Measurements from ENCODE around the gene RRN3. TPM values are rescaled to one million over a fixed set of nuclear protein-coding genes. Genes with fewer than 3 reads are reported as not detected.
"Not testable (repeated sequence)": the region's sequence is repeated elsewhere in the genome, so short reads cannot be mapped to it uniquely, and the experiment has no call there.

The RRN3 gene
- polyA plus RNA-seq, 4 donors = 12.5 to 37.9 (median 15.8) TPM

DNA sequence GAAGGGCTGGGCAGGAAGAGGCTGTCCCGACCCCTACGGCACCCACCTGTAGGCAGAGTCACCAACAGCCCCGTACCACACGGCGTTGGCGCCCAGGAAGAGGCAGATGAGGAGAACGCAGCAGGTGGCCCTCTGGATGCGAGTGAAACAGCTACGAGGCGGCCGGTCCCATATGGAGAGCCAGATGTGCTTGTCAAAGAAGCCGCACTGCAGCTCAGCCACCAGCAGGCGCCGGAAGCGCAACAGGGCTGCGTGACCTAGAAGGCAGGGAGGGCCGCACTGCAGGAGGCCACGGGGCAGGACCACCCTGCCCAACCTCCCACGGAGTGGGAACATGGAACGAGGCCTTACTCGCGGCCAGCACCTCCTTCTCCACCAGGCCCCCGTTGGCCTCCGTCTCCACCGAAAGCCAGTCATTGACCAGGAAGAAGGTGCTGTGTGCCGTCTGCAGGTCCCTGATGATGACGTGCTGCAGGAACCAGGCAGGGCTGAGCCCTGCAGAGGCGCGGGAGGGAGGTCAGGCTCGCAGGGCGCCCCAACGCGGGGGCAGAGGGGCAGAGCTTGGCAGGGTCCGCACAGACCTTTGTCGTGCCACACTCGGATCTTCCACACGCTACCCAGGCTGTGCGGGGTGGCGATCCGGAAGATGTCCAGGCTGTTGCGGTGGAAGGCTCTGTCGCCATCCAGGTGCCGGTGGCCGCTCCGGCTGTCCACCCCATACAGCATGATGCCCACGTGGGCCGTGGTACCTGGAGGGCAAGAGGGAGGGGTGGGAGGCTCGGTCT is 33.8 kb upstream of the RRN3 start:
- H3K9me3 ChIP-seq (ENCODE audit: control insufficient read depth in 2 of 2, insufficient read depth in 1 of 2, low read depth in 1 of 2, low read length in 1 of 2); H3K4me1 ChIP-seq (ENCODE audit: control insufficient read depth in 3 of 3, insufficient read depth in 2 of 3, low read depth in 1 of 3, low read length in 2 of 3); H3K4me3 ChIP-seq (ENCODE audit: low read depth in 1 of 3, low read length in 3 of 3); H3K27me3 ChIP-seq (ENCODE audit: control insufficient read depth in 3 of 3, insufficient read depth in 3 of 3, low read length in 3 of 3); H3K27ac ChIP-seq (ENCODE audit: low read depth in 1 of 3, low read length in 2 of 3); DNase-seq; FAIRE-seq; H3K36me3 ChIP-seq (ENCODE audit: control insufficient read depth in 3 of 3, insufficient read depth in 2 of 3, low read depth in 1 of 3, low read length in 3 of 3): not testable (repeated sequence)
- WGBS, 3 donors = 96 to 98% (median 97%) methylated on average over 12 to 35 of the region's 48 CpGs

DNA sequence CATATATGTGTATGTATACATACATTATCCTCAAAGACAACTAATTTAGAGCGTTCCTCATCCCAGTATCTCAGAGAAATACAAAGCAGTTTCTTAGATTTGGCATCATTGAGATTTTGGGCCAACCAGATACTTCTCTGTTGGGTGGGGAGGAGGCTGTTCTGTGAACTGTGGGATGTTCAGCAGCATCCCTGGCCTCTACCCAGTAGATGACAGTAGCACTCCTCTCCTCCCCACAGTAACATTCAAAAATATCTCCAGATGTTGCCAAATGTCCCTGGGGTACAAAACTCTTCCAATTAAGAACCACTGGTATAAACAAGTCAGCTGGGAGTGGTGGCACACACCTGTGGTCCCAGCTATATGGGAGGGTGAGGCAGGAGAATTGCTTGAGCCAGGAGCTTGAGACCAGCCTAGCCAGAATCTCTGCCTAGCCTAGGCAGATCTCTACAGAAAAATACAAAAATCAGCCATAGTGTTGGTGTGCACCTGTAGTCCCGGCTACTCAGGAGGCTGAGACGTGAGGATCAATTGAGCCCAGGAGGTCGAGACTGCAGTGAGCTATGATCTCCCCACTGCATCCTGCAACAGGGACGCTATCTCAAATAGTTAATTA is 6.4 kb upstream of the RRN3 start:
- H3K27me3 ChIP-seq (ENCODE audit: control insufficient read depth in 3 of 3, insufficient read depth in 3 of 3, low read length in 3 of 3); H3K9me3 ChIP-seq (ENCODE audit: control insufficient read depth in 2 of 2, insufficient read depth in 1 of 2, low read depth in 1 of 2, low read length in 1 of 2); H3K27ac ChIP-seq (ENCODE audit: low read depth in 1 of 3, low read length in 2 of 3); FAIRE-seq; H3K4me1 ChIP-seq (ENCODE audit: control insufficient read depth in 3 of 3, insufficient read depth in 2 of 3, low read depth in 1 of 3, low read length in 2 of 3); H3K36me3 ChIP-seq (ENCODE audit: control insufficient read depth in 3 of 3, insufficient read depth in 2 of 3, low read depth in 1 of 3, low read length in 3 of 3); DNase-seq; H3K4me3 ChIP-seq (ENCODE audit: low read depth in 1 of 3, low read length in 3 of 3): not testable (repeated sequence)
- whole genome bisulfite sequencing, 3 donors = 69 to 84% (median 84%) methylated on average over 5 of the region's 5 CpGs

DNA sequence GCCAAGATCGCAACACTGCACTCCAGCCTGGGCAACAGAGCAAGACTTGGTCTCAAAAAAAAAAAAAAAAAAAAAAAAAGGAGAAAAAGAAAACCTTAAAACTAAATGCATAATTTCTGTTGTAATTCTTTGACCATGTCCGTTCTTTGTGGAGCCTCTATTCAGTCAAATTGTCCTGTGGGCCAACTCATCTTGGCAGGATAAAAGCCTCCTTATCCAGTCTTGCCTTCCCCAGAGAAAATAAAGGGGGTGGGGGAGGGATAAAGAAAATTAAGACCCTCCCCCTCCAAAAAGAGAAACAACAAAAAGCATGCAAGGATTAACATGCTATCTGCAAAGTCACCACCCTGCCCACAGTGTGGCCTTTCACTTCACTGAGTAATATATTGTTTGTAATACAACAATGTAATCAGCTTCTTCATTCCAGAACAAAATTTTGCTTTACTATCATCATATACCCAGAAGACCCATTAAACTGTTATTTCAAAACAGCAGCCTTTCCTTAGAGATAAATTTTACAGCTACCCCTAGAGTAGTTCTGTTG is 5.4 kb upstream of the RRN3 start:
- 90 to 93% (median 92%) methylated on average over 2 of the region's 2 CpGs for WGBS, 3 donors
- not testable (repeated sequence) for FAIRE-seq; H3K4me3 ChIP-seq (ENCODE audit: low read depth in 1 of 3, low read length in 3 of 3); H3K36me3 ChIP-seq (ENCODE audit: control insufficient read depth in 3 of 3, insufficient read depth in 2 of 3, low read depth in 1 of 3, low read length in 3 of 3); H3K9me3 ChIP-seq (ENCODE audit: control insufficient read depth in 2 of 2, insufficient read depth in 1 of 2, low read depth in 1 of 2, low read length in 1 of 2); H3K27ac ChIP-seq (ENCODE audit: low read depth in 1 of 3, low read length in 2 of 3); H3K27me3 ChIP-seq (ENCODE audit: control insufficient read depth in 3 of 3, insufficient read depth in 3 of 3, low read length in 3 of 3); DNase-seq; H3K4me1 ChIP-seq (ENCODE audit: control insufficient read depth in 3 of 3, insufficient read depth in 2 of 3, low read depth in 1 of 3, low read length in 2 of 3)

DNA sequence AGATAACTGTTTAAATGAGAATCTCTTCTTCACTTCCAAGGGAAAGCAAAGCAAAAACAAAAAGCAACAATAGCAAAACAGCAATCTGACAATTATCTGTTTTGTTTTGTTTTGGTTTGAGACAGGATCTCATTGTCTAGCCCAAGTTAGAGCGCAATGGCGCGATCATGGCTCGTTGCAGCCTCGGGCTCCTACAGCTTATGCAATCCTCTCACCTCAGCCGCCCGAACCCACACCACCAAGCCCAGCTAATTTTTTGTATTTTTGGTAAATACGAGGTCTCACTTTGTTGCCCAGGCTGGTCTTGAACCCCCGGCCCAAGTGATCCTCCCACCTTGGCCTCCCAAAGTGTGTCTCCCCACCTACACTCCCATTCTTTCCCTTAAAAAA is 2.5 kb upstream of the RRN3 start:
- H3K4me3 ChIP-seq (ENCODE audit: low read depth in 1 of 3, low read length in 3 of 3); H3K36me3 ChIP-seq (ENCODE audit: control insufficient read depth in 3 of 3, insufficient read depth in 2 of 3, low read depth in 1 of 3, low read length in 3 of 3); H3K27ac ChIP-seq (ENCODE audit: low read depth in 1 of 3, low read length in 2 of 3); FAIRE-seq; H3K9me3 ChIP-seq (ENCODE audit: control insufficient read depth in 2 of 2, insufficient read depth in 1 of 2, low read depth in 1 of 2, low read length in 1 of 2); H3K4me1 ChIP-seq (ENCODE audit: control insufficient read depth in 3 of 3, insufficient read depth in 2 of 3, low read depth in 1 of 3, low read length in 2 of 3); DNase-seq; H3K27me3 ChIP-seq (ENCODE audit: control insufficient read depth in 3 of 3, insufficient read depth in 3 of 3, low read length in 3 of 3): not testable (repeated sequence)
- 87 to 89% (median 89%) methylated on average over 8 to 9 of the region's 9 CpGs for WGBS, 3 donors

DNA sequence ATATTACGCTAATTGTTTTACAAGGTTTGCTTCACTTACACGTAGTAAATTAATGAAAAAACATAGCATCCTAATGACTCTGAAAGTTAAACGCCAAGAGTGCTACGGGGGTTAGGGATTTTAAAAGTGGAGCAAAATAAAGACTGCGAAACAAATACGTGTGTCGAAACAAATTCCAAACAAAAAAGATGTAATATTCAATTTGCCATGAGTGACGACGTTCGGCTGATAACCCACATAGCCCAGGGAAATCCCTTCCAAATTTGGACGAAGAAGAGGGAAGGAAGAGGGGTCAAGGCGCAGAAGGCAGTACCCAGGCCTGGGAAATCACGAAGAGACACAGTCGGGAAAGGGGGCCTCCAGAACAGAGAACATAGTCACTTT is 509 bp downstream of the RRN3 start:
- H3K4me1 ChIP-seq (ENCODE audit: control insufficient read depth in 3 of 3, insufficient read depth in 2 of 3, low read depth in 1 of 3, low read length in 2 of 3); H3K27me3 ChIP-seq (ENCODE audit: control insufficient read depth in 3 of 3, insufficient read depth in 3 of 3, low read length in 3 of 3); H3K36me3 ChIP-seq (ENCODE audit: control insufficient read depth in 3 of 3, insufficient read depth in 2 of 3, low read depth in 1 of 3, low read length in 3 of 3); H3K9me3 ChIP-seq (ENCODE audit: control insufficient read depth in 2 of 2, insufficient read depth in 1 of 2, low read depth in 1 of 2, low read length in 1 of 2); FAIRE-seq: not testable (repeated sequence)
- DNase-seq = peak in 1 of 2 donors; percentile 30
- Histone ChIP-seq H3K27ac (ENCODE audit: low read depth in 1 of 3, low read length in 2 of 3) (peak overlapping the region; percentile 88 to 98 (median 90)), H3K4me3 (ENCODE audit: low read depth in 1 of 3, low read length in 3 of 3) (peak overlapping the region; percentile 60 to 76 (median 63))
- 5 to 10% (median 7%) methylated on average over 11 to 14 of the region's 14 CpGs for WGBS, 3 donors

DNA sequence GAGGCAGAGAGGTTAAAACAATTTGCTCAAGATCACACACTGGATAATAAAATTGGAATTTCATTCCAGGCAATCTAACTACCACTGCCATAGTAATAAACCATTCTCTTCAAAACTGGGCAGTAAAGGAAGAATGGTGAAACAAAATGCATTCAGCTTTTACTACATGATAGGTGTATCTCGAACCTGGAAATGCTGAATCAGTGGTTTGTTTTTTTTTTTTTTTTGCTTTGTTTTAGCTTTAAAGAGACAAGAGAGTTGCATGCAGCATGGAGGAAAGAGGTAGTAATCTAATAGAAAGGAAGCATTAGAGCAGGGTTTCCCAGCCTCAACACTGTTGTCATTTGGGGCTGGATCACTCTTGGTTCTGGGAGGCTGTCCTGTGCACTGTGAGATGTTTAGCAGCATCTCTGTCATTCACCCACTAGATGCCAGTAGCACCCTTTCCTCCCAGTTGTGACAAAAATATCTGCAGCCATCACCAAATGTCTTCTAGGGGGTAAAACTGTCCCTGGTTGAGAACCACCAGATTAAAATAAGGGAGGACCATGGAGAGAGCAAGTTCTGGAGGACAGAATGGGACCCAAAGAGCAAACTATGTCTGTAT is 3.3 kb downstream of the RRN3 start:
- Histone ChIP-seq H3K27ac (ENCODE audit: low read depth in 1 of 3, low read length in 2 of 3) (peak overlapping the region in 1 of 3 donors; percentile 28), H3K36me3 (ENCODE audit: control insufficient read depth in 3 of 3, insufficient read depth in 2 of 3, low read depth in 1 of 3, low read length in 3 of 3) (peaks cover 0 to 13% (median 2%) of the 10 kb centered on the region in 3 donors)
- not testable (repeated sequence) for H3K4me1 ChIP-seq (ENCODE audit: control insufficient read depth in 3 of 3, insufficient read depth in 2 of 3, low read depth in 1 of 3, low read length in 2 of 3); H3K27me3 ChIP-seq (ENCODE audit: control insufficient read depth in 3 of 3, insufficient read depth in 3 of 3, low read length in 3 of 3); H3K9me3 ChIP-seq (ENCODE audit: control insufficient read depth in 2 of 2, insufficient read depth in 1 of 2, low read depth in 1 of 2, low read length in 1 of 2); DNase-seq; FAIRE-seq; H3K4me3 ChIP-seq (ENCODE audit: low read depth in 1 of 3, low read length in 3 of 3)
- WGBS, 3 donors = 73 to 78% (median 74%) methylated on average over 1 of the region's 1 CpG

DNA sequence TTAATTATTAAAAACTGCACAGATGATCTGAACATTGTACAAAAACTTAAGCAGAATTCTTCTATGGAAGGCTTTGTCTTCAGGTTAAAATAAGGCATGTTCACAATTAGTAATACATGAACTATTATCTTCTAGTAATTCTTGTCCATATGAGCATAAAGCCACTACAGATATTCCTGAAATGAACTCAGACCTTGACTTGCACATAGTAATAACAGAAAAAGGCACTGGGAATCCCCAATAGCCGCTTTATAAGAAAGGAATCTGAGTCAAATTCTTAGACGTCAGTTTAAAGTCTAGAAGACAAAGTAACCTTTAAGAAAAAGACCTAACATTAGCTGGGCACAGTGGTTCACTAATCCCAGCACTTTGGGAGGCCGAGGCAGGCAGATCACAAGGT is 11.3 kb downstream of the RRN3 start:
- H3K4me3 ChIP-seq (ENCODE audit: low read depth in 1 of 3, low read length in 3 of 3); H3K27ac ChIP-seq (ENCODE audit: low read depth in 1 of 3, low read length in 2 of 3); H3K27me3 ChIP-seq (ENCODE audit: control insufficient read depth in 3 of 3, insufficient read depth in 3 of 3, low read length in 3 of 3); DNase-seq; H3K9me3 ChIP-seq (ENCODE audit: control insufficient read depth in 2 of 2, insufficient read depth in 1 of 2, low read depth in 1 of 2, low read length in 1 of 2); FAIRE-seq; H3K4me1 ChIP-seq (ENCODE audit: control insufficient read depth in 3 of 3, insufficient read depth in 2 of 3, low read depth in 1 of 3, low read length in 2 of 3): not testable (repeated sequence)
- peaks cover 0 to 20% (median 6%) of the 10 kb centered on the region in 3 donors for H3K36me3 ChIP-seq (ENCODE audit: control insufficient read depth in 3 of 3, insufficient read depth in 2 of 3, low read depth in 1 of 3, low read length in 3 of 3)
- 77 to 82% (median 81%) methylated on average over 3 of the region's 3 CpGs for WGBS, 3 donors

DNA sequence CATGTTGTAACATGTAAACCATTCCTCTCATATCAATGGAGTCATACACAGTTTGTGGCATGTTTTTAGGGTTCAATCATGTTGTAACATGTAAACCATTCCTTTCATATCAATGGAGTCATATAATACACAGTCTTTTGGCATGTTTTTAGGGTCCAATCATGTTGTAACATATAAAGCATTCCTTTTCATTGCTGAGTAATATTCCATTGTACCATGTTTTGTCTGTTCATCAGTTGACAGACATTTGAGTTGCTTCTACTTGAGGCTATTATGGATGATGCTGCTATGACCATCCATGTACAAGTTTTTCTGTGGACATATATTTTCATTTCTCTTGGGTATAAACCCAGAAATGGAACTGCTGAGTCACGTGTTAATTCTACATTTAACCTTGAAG is 13.2 kb downstream of the RRN3 start:
- H3K9me3 ChIP-seq (ENCODE audit: control insufficient read depth in 2 of 2, insufficient read depth in 1 of 2, low read depth in 1 of 2, low read length in 1 of 2); H3K4me1 ChIP-seq (ENCODE audit: control insufficient read depth in 3 of 3, insufficient read depth in 2 of 3, low read depth in 1 of 3, low read length in 2 of 3); FAIRE-seq; H3K27me3 ChIP-seq (ENCODE audit: control insufficient read depth in 3 of 3, insufficient read depth in 3 of 3, low read length in 3 of 3); H3K27ac ChIP-seq (ENCODE audit: low read depth in 1 of 3, low read length in 2 of 3); H3K4me3 ChIP-seq (ENCODE audit: low read depth in 1 of 3, low read length in 3 of 3); DNase-seq: not testable (repeated sequence)
- 39 to 100% (median 94%) methylated on average over 1 of the region's 1 CpG for WGBS, 3 donors
- H3K36me3 ChIP-seq (ENCODE audit: control insufficient read depth in 3 of 3, insufficient read depth in 2 of 3, low read depth in 1 of 3, low read length in 3 of 3) = peaks cover 0 to 19% (median 4%) of the 10 kb centered on the region in 3 donors

All from small intestine (tissue), 7 donors.